Brain pericyte (primary cell): ENCODE measurements around the gene ICAM5.

ENCODE experiments used
- DNase-seq: peaks from one replicate; pipeline ENCODE4 v3.0.0-alpha.2; 2012; ENCODE audit warnings: low read depth, low spot score

ICAM5 gene

DNA sequence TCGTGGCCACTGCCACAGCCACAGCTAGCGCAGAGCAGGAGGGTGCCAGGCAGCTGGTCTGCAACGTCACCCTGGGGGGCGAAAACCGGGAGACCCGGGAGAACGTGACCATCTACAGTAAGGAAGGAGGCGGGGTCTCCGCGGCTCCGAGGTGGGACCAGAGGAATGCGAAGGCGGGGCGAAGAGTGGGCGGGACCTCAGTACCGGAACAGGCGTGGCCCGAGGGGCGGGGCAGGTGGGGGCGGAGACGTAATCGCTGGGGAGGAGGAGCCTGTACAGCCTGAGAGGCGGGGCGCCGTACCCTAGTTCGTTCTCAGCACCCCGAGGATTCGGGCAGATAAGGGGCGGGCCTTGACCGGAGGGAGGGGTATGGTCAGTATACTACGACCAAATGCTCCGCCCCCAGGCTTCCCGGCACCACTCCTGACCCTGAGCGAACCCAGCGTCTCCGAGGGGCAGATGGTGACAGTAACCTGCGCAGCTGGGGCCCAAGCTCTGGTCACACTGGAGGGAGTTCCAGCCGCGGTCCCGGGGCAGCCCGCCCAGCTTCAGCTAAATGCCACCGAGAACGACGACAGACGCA, 2.5 kb downstream of the ICAM5 start:
- no peak for DNase-seq

DNA sequence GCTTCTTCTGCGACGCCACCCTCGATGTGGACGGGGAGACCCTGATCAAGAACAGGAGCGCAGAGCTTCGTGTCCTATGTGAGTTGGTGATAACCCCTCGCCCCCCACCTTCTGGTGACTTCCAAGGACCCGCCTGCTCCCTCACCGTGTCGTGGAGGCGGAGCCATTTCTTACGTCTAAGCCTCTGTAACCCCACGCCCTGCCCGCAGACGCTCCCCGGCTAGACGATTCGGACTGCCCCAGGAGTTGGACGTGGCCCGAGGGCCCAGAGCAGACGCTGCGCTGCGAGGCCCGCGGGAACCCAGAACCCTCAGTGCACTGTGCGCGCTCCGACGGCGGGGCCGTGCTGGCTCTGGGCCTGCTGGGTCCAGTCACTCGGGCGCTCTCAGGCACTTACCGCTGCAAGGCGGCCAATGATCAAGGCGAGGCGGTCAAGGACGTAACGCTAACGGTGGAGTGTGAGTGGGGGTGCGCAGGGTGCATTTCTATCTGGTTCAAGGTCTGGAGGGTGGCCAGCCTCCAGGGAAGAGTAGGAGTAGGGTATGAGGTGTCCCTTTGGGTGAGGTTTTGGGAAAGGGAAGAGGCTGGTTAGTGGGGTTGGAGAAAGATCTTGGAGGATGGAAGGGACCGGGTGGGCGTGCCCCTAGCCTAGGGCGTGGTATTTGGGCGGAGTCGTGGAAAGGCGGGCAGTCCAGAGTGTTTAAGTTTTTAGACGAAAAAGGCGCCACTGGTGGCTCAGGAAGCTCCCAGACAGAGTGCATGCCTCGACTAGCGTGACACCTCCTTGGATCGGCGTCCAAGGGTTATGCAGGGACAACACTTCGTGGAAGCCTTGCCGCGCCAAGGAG, 3.3 kb downstream of the ICAM5 start:
- no peak for DNase-seq

DNA sequence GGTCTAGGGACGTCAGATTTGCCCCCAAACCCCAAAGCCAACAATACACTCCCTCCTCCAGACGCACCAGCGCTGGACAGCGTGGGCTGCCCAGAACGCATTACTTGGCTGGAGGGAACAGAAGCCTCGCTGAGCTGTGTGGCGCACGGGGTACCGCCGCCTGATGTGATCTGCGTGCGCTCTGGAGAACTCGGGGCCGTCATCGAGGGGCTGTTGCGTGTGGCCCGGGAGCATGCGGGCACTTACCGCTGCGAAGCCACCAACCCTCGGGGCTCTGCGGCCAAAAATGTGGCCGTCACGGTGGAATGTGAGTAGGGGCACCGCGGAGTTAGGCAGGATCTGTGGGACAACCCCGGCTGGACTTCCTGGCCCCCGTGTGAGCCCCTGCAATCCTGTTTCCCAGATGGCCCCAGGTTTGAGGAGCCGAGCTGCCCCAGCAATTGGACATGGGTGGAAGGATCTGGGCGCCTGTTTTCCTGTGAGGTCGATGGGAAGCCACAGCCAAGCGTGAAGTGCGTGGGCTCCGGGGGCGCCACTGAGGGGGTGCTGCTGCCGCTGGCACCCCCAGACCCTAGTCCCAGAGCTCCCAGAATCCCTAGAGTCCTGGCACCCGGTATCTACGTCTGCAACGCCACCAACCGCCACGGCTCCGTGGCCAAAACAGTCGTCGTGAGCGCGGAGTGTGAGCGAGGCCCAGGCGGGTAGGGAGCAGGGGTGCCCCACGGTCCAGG, 4.0 kb downstream of the ICAM5 start:
- no peak for DNase-seq

DNA sequence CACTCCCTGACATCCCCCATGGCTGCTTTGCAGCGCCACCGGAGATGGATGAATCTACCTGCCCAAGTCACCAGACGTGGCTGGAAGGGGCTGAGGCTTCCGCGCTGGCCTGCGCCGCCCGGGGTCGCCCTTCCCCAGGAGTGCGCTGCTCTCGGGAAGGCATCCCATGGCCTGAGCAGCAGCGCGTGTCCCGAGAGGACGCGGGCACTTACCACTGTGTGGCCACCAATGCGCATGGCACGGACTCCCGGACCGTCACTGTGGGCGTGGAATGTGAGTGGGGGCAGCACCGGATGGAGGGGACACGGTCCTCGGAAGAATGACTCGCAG, 4.6 kb downstream of the ICAM5 start:
- DNase-seq = no peak

DNA sequence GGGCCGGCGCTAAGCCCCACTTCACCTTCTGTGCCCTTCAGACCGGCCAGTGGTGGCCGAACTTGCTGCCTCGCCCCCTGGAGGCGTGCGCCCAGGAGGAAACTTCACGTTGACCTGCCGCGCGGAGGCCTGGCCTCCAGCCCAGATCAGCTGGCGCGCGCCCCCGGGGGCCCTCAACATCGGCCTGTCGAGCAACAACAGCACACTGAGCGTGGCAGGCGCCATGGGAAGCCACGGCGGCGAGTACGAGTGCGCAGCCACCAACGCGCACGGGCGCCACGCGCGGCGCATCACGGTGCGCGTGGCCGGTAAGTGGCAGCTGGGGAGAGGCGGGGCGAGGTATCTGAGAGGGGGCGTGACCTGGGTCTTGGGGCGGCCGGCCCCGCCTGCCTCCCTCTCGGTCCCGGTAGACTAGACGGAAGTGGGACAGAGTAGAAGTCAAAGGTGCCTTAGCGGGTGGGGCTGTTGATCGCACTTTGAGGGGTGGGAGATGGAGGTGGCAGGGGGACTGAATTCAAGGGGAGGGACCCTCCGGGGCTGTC, 5.6 kb downstream of the ICAM5 start:
- no peak for DNase-seq

DNA sequence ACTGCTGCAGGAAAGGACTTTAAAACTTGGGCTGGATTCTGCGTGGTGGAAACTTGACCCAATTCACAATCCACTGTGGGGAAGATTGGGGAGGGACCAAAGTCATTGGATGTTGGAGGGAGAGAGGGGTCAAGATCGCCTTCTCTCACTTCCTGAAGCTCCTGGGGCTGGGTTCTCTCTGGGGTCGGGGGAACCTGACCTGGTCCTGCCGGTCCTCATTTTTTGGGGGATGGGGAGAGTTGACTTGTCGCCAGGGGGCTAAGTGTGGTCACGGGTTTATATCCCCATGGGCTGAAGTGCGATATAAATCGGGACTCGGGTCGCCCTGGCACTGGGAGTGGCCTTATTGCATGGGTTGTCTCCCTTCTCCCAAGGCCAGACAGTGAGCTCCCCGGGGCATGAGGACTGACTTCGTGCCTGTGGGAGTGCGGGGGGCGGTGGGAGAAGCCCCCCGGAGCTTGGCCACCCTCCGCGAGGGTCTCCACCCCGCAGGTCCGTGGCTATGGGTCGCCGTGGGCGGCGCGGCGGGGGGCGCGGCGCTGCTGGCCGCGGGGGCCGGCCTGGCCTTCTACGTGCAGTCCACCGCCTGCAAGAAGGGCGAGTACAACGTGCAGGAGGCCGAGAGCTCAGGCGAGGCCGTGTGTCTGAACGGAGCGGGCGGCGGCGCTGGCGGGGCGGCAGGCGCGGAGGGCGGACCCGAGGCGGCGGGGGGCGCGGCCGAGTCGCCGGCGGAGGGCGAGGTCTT, 6.3 kb downstream of the ICAM5 start:
- DNase-seq = no peak

DNA sequence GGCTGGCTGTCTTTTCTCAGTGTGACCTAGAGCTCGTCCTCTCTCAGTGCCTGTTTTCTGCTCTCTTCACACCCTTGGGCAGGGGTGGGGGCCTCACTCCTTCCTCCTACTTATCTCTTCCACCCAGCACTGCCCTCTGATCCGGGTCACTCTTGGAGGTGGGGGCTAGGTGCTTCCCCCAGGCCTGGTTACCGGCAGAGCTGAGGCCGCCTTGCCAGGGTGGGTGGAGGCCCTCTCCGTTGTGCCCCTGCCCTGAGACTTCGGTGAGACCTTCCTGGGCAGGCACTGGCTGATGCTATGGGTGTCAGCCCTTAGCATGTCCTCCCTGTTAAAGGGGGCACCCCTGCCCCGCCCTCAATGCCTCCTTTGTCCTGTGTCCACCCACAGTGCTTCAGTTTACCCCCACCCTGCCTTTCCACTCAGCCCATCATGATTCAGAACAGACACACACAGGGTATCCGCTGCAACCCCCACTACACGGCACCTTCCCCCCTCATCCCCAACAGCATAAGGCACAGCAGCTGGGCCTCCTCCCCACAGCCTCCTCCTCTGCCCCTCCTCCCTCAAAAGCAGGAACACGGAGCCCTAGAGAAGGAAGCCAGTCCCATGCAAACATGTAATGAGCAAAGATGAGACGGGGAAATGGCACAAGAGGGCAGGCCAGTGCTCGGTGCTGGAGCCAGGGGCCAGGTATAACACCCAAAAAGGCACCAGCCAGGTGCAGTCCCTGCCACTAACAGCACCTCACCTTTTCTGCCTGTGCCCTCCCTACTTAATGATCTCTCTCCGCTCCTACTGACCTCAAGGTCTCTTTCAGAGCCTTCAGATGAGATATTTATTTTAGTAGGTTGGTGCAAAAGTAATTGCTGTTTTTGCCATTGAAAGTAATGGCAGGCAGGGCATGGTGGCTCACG, 10.1 kb downstream of the ICAM5 start:
- DNase-seq = no peak

DNA sequence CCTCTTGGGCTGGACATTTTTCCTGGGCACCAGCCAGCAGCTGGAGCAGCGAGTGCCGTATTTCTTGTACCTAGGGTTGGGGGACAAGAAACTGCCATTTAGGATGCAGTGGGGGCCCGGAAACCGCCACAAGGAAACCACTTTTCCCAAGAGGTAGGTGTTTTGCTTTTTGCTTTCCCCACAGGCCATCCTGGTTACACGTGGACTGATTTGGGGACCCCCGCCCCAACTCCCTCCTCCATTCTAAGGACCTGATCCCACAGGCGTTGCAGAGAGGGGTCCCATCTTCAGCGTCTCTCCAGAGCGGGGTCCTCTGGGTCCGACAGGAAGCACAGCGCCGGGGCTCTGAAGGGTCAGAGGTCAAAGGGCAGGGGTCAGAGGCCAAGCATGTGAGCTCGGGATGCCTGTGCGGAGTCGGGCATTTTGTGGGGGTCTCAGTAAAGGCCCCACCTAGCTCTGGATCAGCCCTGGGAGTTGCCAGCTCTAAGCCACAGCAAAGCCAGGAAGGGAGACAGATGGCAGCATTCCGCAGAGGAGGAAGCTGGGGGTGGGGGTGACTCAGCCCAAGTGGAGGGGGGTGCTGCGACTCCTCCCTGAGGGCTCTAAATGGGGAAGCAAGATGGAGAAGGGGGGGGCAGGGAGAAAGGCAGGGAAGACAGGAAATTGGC, 15.5 kb downstream of the ICAM5 start:
- DNase-seq = no peak

DNA sequence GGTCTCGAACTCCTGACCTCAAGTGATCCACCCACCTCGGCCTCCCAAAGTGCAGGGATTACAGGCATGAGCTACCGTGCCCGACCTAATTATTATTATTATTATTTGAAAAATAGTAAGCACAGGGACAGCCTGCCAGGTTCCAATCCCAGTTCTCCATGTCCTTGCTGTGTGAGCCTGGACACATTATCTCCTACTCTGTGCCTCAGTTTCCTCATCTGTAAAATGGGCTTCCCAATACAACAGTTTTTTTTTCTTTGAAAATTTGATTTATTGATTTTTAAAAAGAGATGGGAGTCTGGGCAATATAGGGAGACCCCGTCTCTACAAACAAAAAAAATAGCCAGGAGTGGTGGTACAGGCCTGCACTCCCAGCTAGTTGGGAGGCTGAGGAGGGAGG, 16.6 kb downstream of the ICAM5 start:
- no peak for DNase-seq

DNA sequence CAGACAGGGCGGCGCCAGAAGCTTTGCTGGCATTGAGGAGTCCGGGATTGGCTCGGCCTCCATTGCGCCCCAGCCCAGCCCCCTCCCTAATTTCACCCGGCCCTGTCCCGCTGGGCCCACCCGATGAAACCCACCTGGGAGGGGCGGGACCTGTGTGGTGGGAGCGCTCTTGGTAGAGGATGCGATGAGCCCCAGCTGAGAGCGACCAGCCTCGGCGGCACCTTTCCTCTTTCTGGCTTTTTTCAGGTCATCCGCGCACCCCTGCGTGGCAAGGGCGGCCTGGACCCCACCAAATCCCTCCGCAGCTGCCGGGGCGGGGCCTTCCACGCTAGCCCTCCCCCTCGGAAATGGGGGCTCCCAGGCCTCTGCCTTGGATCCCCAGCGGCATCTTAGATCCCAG, 19.7 kb downstream of the ICAM5 start, which contains the start of gene ZGLP1:
ZGLP1 (minus strand) TSS at position 393 of the 400 bp plus-strand sequence.
- no peak for DNase-seq

DNA sequence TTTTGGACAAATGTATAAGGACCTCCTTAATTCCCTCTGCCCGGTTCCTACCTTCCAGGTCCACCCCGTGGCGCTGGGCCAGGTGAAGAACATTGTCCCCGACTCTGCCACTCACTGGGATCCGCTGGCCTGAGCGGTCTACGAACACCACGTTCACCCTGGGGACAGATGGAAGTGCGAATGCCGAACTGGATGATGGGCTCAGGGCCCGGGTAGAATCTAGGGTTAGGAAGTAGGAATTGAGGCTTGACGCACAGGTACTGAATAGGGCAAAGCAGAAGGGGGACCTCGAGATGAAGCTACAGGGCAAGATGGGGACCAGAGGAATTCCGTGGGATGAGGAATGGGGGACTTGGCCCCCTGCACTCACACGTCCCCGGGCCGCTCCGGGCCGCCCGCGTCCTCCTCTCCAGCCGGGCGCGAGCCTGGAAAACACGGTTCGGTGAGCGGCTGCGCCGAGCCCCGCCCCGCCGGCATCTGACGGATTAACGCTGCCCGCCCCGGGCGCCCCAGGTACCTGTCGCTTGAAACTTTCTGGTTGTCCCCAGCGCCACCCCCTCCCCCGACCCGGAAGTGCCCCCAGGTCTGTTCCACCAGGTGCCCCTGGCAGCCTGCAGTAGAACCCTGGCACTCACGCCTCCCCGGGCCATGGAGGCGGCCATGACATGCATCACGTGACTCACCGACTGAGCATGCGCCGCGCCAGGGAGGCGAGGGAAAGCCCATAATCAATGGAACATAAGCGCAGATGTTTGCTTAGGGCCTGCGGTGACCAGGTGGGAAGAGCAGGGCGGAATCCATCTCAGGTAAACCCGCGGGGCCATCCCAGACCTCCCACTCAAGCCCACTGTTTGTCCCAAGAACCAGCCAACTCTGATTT, 25.8 kb downstream of the ICAM5 start, which contains the start of gene FDX2:
FDX2 (minus strand) TSS at position 681 of the 880 bp plus-strand sequence; CDS start at position 662, 19 bp downstream.
- DNase-seq = no peak

DNA sequence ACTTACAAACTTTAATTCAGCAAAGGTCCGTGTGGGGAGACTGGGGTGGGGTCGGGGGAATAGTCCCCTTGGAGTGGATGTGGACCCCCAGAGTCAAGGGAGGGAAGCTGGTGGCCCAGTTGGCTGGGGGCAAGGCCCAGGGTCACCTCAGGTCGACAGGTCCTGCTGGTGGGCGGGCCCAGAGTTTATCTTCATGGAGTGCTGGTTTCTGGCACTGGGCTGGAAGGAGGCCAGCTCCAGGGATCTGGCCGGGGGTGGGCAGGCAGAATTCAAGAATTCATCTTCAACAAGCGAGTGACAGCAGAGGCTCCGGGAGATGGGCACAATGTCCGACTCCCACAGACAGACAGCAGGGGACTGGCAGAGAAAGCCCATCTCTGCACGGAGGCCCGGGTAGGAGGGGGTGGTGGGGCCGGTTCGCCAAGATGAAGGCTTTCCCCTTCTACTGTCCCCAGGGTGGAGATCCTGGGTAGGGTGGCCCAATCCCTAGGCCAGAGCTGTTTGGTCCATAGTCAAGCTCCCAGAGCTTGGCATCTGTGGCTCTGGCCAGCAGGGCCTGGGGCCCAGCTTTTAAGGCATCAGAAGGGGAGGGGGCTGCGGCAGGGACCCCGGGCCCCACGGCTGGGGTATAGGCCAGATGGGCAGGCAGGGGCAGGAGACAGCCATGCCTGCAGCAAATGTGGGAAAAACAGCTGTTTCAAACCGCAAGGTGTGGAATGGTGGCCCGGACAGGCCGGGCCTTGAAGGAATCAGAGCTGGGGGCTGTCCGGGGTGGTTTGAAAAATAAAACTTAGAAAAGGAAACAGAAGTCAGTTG, 26.7 kb downstream of the ICAM5 start:
- DNase-seq = no peak

DNA sequence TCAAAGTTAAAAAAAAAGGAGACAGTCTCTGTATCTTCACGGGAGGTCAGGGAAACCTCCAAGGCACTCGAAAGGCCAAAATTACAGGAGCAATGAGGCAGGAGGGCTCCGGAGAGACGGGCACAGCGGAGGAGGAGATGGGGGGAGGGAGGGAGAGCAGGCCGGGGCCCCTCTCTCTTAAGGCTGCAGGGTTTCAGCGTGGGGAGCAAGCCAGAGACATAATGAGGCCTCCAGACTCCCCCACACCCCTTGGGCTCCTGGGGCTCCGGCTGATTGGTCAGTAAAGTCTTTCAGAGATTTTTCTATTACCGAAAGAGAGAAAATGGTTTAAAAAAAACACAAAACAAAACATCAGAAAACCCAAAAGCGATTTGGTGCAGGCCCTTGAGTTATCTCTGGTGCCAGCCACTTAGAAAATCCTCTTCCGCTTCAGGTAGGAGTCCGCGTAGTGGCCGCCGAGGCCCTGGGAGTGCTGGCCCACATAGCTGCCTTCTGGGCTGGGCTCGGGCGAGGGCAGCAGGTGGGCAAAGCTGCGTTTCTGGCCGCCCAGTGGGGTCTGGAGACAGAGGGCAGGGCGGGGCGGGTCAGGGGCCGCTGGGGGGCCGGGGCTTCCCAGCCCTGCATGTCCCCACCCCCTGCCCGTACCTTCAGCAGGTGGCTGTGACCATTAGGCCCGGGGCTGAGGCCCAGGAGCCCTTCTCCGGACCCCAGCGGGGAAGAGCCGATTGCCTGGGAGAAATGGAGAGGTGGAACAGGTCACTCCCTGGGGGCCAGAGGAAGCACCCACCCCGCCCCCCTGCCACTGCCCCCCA, 27.5 kb downstream of the ICAM5 start:
- DNase-seq = no peak

DNA sequence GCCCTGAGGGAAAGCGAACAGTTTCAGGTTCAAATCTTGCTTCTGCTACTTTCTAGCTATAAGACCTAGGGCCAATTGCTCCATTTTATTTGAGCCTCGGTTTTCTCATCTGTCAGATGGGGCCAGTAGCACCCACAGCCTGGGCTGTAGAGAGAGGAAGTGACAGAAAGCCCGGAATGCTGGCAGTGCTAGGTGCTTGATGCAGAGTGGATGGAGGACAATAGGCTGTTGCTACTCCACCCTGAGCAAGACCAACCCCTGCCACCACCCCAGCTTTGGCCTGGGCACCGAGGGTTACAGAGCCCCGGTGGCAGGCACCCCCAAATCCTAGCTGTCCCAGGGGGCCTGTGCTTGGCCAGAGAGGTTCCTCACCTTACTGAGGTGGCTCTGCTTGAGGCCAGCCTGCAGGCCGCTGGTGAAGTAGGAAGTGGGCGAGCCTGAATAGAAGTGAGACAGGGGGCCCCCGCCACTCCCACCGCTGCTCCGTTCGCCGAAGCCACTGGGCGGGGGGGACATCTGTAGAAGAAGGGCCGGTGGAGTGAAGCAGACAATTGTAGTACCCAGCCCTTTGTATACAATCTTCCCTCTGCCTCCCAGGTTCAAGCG, 28.2 kb downstream of the ICAM5 start:
- DNase-seq = no peak

DNA sequence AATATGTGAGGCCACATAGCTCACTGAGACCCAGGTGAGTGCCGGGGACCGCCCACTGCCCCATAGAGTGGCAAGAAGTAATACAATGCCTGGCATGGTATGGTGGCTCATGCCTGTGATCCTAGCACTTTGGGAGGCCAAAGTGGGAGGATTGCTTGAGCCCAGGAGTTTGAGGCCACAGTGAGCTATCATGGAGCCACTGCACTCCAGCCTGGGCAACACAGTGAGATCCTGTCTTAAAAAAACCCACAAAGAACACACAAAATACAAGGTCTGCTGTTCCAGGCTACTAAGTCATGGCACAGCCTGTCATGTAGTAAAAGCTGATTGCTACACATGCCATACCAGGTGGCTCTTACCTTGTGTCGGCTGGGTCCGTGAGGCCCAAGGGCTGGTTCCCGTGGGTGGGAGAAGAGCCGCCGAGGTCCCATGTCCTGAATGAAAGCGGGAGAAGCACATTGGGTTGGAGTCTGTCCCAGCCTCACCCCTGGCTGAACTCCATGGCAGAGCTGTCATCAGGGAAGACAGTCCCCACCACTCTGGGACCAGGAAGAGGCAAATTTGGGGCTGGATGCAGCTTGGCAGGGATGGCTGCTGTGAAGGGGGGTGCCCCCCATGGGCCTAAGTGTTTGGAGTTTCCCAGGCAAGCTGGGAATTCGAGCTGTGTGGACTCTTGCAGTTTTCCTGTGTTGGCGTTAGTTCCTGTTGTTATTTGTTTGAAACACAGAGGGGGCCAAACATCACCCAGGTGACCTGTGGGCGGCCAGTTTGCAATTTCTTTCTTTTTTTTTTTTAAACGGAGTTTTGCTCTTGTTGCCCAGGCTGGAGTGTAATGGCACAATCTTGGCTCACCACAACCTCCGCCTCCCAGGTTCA, 29.3 kb downstream of the ICAM5 start:
- no peak for DNase-seq
